HepG2 (cell line): ENCODE data around the gene FBXO28. TPM values are rescaled to one million over a fixed set of nuclear protein-coding genes. Genes with fewer than 3 reads are reported as not detected.

ENCODE experiments used
- CENPBD1 ChIP-seq: sonication (generic); formaldehyde crosslinking; IDR thresholded peaks from 2 replicates; pipeline ENCODE4 v1.8.0; 2022; ENCODE audit warnings: missing genetic modification reagents, low read depth, mild to moderate bottlenecking, borderline replicate concordance
- CENPX ChIP-seq: sonication (generic); formaldehyde crosslinking; IDR thresholded peaks from 2 replicates; pipeline ENCODE4 v1.9.0; 2021; ENCODE audit warnings: mild to moderate bottlenecking, missing genetic modification reagents, moderate library complexity
- CSRNP2 ChIP-seq: sonication (generic); formaldehyde crosslinking; conservative IDR thresholded peaks from 2 replicates; pipeline ENCODE4 v1.8.0; 2022; ENCODE audit warnings: low read depth, missing genetic modification reagents
- EED ChIP-seq: sonication (generic); formaldehyde crosslinking; IDR thresholded peaks from 2 replicates; pipeline ENCODE4 v1.5.0; 2020; ENCODE audit warnings: mild to moderate bottlenecking, missing genetic modification reagents
- FOXM1 ChIP-seq: sonication (generic); formaldehyde crosslinking; IDR thresholded peaks from 2 replicates; pipeline ENCODE4 v1.5.0; 2020; ENCODE audit warnings: missing genetic modification reagents
- GATA4 ChIP-seq: sonication (generic); IDR thresholded peaks from 2 replicates; pipeline ENCODE4 v1.6.1; 2016; ENCODE audit warnings: antibody characterized with exemption, low read depth, borderline replicate concordance
- HDAC6 ChIP-seq: fragments of 200-600 bp; sonication (generic); IDR thresholded peaks from 2 replicates; pipeline ENCODE4 v1.7.0; 2017; ENCODE audit warnings: mild to moderate bottlenecking, antibody characterized with exemption, low read length, low read depth
- HOXA9 ChIP-seq: sonication (generic); formaldehyde crosslinking; IDR thresholded peaks from 2 replicates; pipeline ENCODE4 v1.8.1; 2022; ENCODE audit warnings: missing genetic modification reagents, mild to moderate bottlenecking, moderate library complexity, borderline replicate concordance
- IRF1 ChIP-seq: sonication (generic); formaldehyde crosslinking; IDR thresholded peaks from 2 replicates; pipeline ENCODE4 v1.4.0; 2020; ENCODE audit warnings: low read depth, mild to moderate bottlenecking, missing genetic modification reagents
- NR1H2 ChIP-seq: sonication (generic); formaldehyde crosslinking; IDR thresholded peaks from 2 replicates; pipeline ENCODE4 v1.8.1; 2022; ENCODE audit warnings: low read depth, missing genetic modification reagents, borderline replicate concordance
- NR2C2 ChIP-seq: sonication (generic); formaldehyde crosslinking; IDR thresholded peaks from 2 replicates; pipeline ENCODE4 v1.4.0; 2020; ENCODE audit warnings: missing genetic modification reagents, mild to moderate bottlenecking, moderate library complexity, borderline replicate concordance
- SRSF9 ChIP-seq: fragments of 200-400 bp; formaldehyde crosslinking; IDR thresholded peaks from 2 replicates; pipeline ENCODE4 v1.6.1; 2018; ENCODE audit warnings: borderline replicate concordance, mild to moderate bottlenecking, low read depth, low read length; ENCODE audit not compliant: insufficient read depth, poor library complexity, severe bottlenecking
- TBL1XR1 ChIP-seq: fragments of 150-350 bp; IDR thresholded peaks from 2 replicates; pipeline ENCODE4 v1.6.1; 2014; ENCODE audit warnings: borderline replicate concordance, low read length; ENCODE audit not compliant: partially characterized antibody
- USF2 ChIP-seq, 2 experiments: sonication (generic) in 1 of 2; formaldehyde crosslinking in 1 of 2; IDR thresholded peaks; 2 replicates each; pipeline versions ENCODE4 v1.5.1 to v1.6.1; 2011 to 2020; ENCODE audit warnings: borderline replicate concordance in 1 of 2, low read depth in 1 of 2, low read length in 1 of 2, mild to moderate bottlenecking in 1 of 2, missing genetic modification reagents in 1 of 2, moderate library complexity in 1 of 2
- ZNF205 ChIP-seq: IDR thresholded peaks from 2 replicates; pipeline ENCODE4 v1.6.1; 2018; ENCODE audit warnings: missing biosample characterization, missing genetic modification reagents
- ZNF468 ChIP-seq: sonication (generic); formaldehyde crosslinking; IDR thresholded peaks from 2 replicates; pipeline ENCODE4 v1.8.0; 2022; ENCODE audit warnings: mild to moderate bottlenecking, moderate library complexity, missing genetic modification reagents
- ZNF644 ChIP-seq: IDR thresholded peaks from 2 replicates; pipeline ENCODE4 v1.6.1; 2016; ENCODE audit warnings: low read depth
- ZNF770 ChIP-seq: sonication (generic); formaldehyde crosslinking; IDR thresholded peaks from 2 replicates; pipeline ENCODE4 v1.5.0; 2020; ENCODE audit warnings: mild to moderate bottlenecking, missing genetic modification reagents
- ZNF773 ChIP-seq: sonication (generic); formaldehyde crosslinking; IDR thresholded peaks from 2 replicates; pipeline ENCODE4 v1.4.0; 2020; ENCODE audit warnings: missing genetic modification reagents, borderline replicate concordance
- ZNF841 ChIP-seq: sonication (generic); formaldehyde crosslinking; IDR thresholded peaks from 2 replicates; pipeline ENCODE4 v1.8.1; 2023; ENCODE audit warnings: missing genetic modification reagents, borderline replicate concordance
- polyA plus RNA-seq, 8 experiments: library from polyadenylated mRNA; depleted of rRNA in 3 of 8; stranded (reverse) in 7 of 8; unstranded in 1 of 8; fragments of >200 nt; fragmentation: Illumina TruSeq in 4 of 8; extraction: Trizol in 4 of 8; gene quantifications; 2 replicates each; pipeline versions ENCODE4 v1.2.1 to v1.2.3, GENCODE V29; 2011 to 2016; ENCODE audit warnings: low read depth in 4 of 8, missing spikeins in 1 of 8, mixed read lengths in 1 of 8; ENCODE audit not compliant: insufficient read depth in 1 of 8
- total RNA-seq, 5 experiments: library from RNA; depleted of rRNA; stranded (reverse); fragments of >200 nt; fragmentation: Illumina TruSeq; extraction: Trizol; gene quantifications; 2 replicates each; pipeline ENCODE4 v1.2.3, GENCODE V29; 2016; ENCODE audit warnings: low read depth in 1 of 5

The FBXO28 gene
- total and polyA plus RNA-seq, 2 of the 13 experiments (the other 11 are each of a cell fraction or from before 2014, with no cell fraction given), result 8.5 to 29.1 TPM

- TF ChIP-seq NR2C2, result peak; percentile 63; the same call in 1 of the 2 replicates
- TF ChIP-seq ZNF773, result no peak
- no peak for TF ChIP-seq CENPX (CRISPR knock-in tag)
- TF ChIP-seq EED, result no peak
- no peak for TF ChIP-seq HDAC6
- no peak for TF ChIP-seq ZNF841
- no peak for TF ChIP-seq USF2 (IDR thresholded peaks at IDR 0.05; ENCODE audit: low read depth, low read length)
- TF ChIP-seq USF2 (CRISPR knock-in tag; IDR thresholded peaks at IDR 0.05; ENCODE audit: borderline replicate concordance), result peak; percentile 5; the same call in 1 of the 2 replicates
- TF ChIP-seq ZNF468 (CRISPR knock-in tag), result no peak
- no peak for TF ChIP-seq CENPBD1 (CRISPR knock-in tag)
- TF ChIP-seq NR1H2, result no peak
- no peak for TF ChIP-seq SRSF9
- TF ChIP-seq ZNF644 (CRISPR knock-in tag), result no peak
- peak; percentile 37 for TF ChIP-seq TBL1XR1
- no peak; the same call in 1 of the 2 replicates for TF ChIP-seq ZNF770 (CRISPR knock-in tag)
- TF ChIP-seq CSRNP2 (CRISPR knock-in tag), result no peak
- 0 out of 2 replicates have a peak, but pooled peaks have one; percentile 40 for TF ChIP-seq GATA4
- TF ChIP-seq HOXA9 (CRISPR knock-in tag), result 0 out of 2 replicates have a peak, but pooled peaks have one; percentile 15
- TF ChIP-seq ZNF205, result peak; percentile 85
- no peak for TF ChIP-seq FOXM1 (CRISPR knock-in tag)
- no peak for TF ChIP-seq IRF1 (CRISPR knock-in tag)
Measured at GRCh38 chr1:224113918-224114786, at the start of gene FBXO28 (continued).
